Measurements from ENCODE around the gene KRTAP5-6.

GRCh38 chr11:1729692-1730011 lies 32.7 kb downstream of the KRTAP5-6 start:
- TF ChIP-seq EZH2 (IDR thresholded peaks at IDR 0.05; ENCODE audit: borderline replicate concordance, low read length): no peak
- TF ChIP-seq CTCF (conservative IDR thresholded peaks at IDR 0.05 in 1 of 2, IDR thresholded peaks at IDR 0.05 in 1 of 2; ENCODE audit: extremely low read depth in 1 of 2, insufficient read depth in 1 of 2, low read depth in 1 of 2, low read length in 2 of 2): no peak
